OCI-LY7 (cell line): ENCODE data around the gene NDUFAF7. TPM values are rescaled to one million over a fixed set of nuclear protein-coding genes. Genes with fewer than 3 reads are reported as not detected.

Experiments
- BruUV-seq: library from RNA; stranded (reverse); fragments of 400-500 nt; replicated peaks from 2 replicates; lab custom pipeline; 2021; lab: Mats Ljungman, UMichigan
- CTCF ChIA-PET: fragments of 300-600 bp; sonication (Branson Sonifier 250); formaldehyde crosslinking; loops from one replicate; lab custom pipeline; 2022; ENCODE audit warnings: antibody characterized with exemption; ENCODE audit not compliant: unreplicated experiment; lab: Charles Lee
- POLR2A ChIA-PET: fragments of 300-600 bp; sonication (Branson Sonifier 250); formaldehyde crosslinking; loops from one replicate; lab custom pipeline; 2022; ENCODE audit warnings: antibody characterized with exemption; lab: Charles Lee
- DNase-seq: peaks from one replicate; pipeline ENCODE4 v3.0.0-alpha.2; 2015; ENCODE audit warnings: low spot score
- H2AFZ ChIP-seq: fragments of 200-600 bp; sonication (generic), shearing (Covaris generic); 2 replicates; pipeline ENCODE4 v1.6.1; 2014; ENCODE audit warnings: mild to moderate bottlenecking, antibody characterized with exemption, low read length, moderate library complexity
- H3K27ac ChIP-seq: fragments of 200-600 bp; sonication (generic); 2 replicates; pipeline ENCODE4 v1.5.1; 2014; ENCODE audit warnings: mixed run types, low read depth, mild to moderate bottlenecking, moderate library complexity, low read length, inconsistent platforms; ENCODE audit not compliant: poor library complexity, severe bottlenecking
- H3K36me3 ChIP-seq: fragments of 200-600 bp; sonication (generic); 2 replicates; pipeline ENCODE4 v1.6.1; 2014; ENCODE audit warnings: mild to moderate bottlenecking, antibody characterized with exemption, low read length, moderate library complexity, mixed read lengths; ENCODE audit not compliant: insufficient read depth
- H3K4me1 ChIP-seq: fragments of 200-600 bp; sonication (generic); 2 replicates; pipeline ENCODE4 v1.5.1; 2014; ENCODE audit warnings: mild to moderate bottlenecking, low read length; ENCODE audit not compliant: insufficient read depth, poor library complexity, severe bottlenecking
- H3K4me2 ChIP-seq: fragments of 200-600 bp; sonication (generic); 2 replicates; pipeline ENCODE4 v1.6.1; 2014; ENCODE audit warnings: mild to moderate bottlenecking, low read length
- H3K4me3 ChIP-seq: fragments of 200-600 bp; sonication (generic); 2 replicates; pipeline ENCODE4 v1.5.1; 2014; ENCODE audit warnings: mild to moderate bottlenecking, low read depth, low read length; ENCODE audit not compliant: poor library complexity, severe bottlenecking
- H3K79me2 ChIP-seq: fragments of 200-600 bp; sonication (generic); 2 replicates; pipeline ENCODE4 v1.6.1; 2016; ENCODE audit warnings: low read depth, mild to moderate bottlenecking, low read length, moderate library complexity, mixed read lengths; ENCODE audit not compliant: insufficient read depth
- H3K9me2 ChIP-seq: fragments of 200-600 bp; sonication (generic); 2 replicates; pipeline ENCODE4 v1.6.1; 2016; ENCODE audit warnings: mild to moderate bottlenecking, low read length, mixed read lengths; ENCODE audit not compliant: insufficient read depth
- H3K9me3 ChIP-seq: fragments of 200-600 bp; sonication (generic); 2 replicates; pipeline ENCODE4 v1.6.1; 2014; ENCODE audit warnings: mild to moderate bottlenecking, mixed run types, low read length, mixed read lengths
- H4K20me1 ChIP-seq: fragments of 200-600 bp; sonication (generic); 2 replicates; pipeline ENCODE4 v1.6.1; 2014; ENCODE audit warnings: mild to moderate bottlenecking, antibody characterized with exemption, low read length, moderate library complexity, mixed read lengths; ENCODE audit not compliant: insufficient read depth
- EZH2phosphoT487 ChIP-seq: fragments of 200-600 bp; sonication (generic); IDR thresholded peaks from 2 replicates; pipeline ENCODE4 v1.6.1; 2018; ENCODE audit warnings: low read depth, borderline replicate concordance, mild to moderate bottlenecking, mixed run types, antibody characterized with exemption, low read length, moderate library complexity, mixed read lengths
- intact Hi-C: fragments of 100-400 bp; cut with micrococcal nuclease; formaldehyde crosslinking; loops from one replicate; pipeline ENCODE4 v1.10.0; 2022; ENCODE audit not compliant: unreplicated experiment
- total RNA-seq, 2 experiments: library from RNA; depleted of rRNA in 1 of 2; stranded (reverse); fragments of >200 nt in 1 of 2; shearing (Covaris generic) in 1 of 2; gene quantifications; 2 replicates each; pipeline ENCODE4 v1.2.3, GENCODE V29; 2014 to 2022
- TF ChIP-seq, protein P1 (sequence below): fragments of 200-600 bp; sonication (generic); conservative IDR thresholded peaks from 2 replicates; pipeline ENCODE4 v1.5.1; 2014; ENCODE audit warnings: mild to moderate bottlenecking, antibody characterized with exemption, low read length, moderate library complexity, mixed read lengths

Gene NDUFAF7
- total RNA-seq, 2 experiments from 2014 or later: 23.3 to 26.0 TPM

- Histone ChIP-seq H3K4me3 (peak overlapping the region; percentile 92), H3K36me3 (peaks cover 41% of the 10 kb centered on the region), H3K9me3 (no peaks in the 10 kb centered on the region), H3K4me1 (peaks cover 34% of the 10 kb centered on the region), H2AFZ (peak overlapping the region; percentile 86), H3K79me2 (peaks cover 76% of the 10 kb centered on the region), H3K27ac (peak overlapping the region; percentile 48), H4K20me1 (peaks cover 25% of the 10 kb centered on the region), H3K4me2 (peak overlapping the region; percentile 99), H3K9me2 (no peaks in the 10 kb centered on the region)
- POLR2A ChIA-PET: interaction anchor here (0.8 to 2.6 kb wide), 9 partner anchors 10 to 147 kb away, joined by 3 to 7 read pairs (median 4); no protein-coding TSS in a partner anchor
- TF ChIP-seq EZH2phosphoT487: no peak
- TF ChIP-seq, protein P1, sequence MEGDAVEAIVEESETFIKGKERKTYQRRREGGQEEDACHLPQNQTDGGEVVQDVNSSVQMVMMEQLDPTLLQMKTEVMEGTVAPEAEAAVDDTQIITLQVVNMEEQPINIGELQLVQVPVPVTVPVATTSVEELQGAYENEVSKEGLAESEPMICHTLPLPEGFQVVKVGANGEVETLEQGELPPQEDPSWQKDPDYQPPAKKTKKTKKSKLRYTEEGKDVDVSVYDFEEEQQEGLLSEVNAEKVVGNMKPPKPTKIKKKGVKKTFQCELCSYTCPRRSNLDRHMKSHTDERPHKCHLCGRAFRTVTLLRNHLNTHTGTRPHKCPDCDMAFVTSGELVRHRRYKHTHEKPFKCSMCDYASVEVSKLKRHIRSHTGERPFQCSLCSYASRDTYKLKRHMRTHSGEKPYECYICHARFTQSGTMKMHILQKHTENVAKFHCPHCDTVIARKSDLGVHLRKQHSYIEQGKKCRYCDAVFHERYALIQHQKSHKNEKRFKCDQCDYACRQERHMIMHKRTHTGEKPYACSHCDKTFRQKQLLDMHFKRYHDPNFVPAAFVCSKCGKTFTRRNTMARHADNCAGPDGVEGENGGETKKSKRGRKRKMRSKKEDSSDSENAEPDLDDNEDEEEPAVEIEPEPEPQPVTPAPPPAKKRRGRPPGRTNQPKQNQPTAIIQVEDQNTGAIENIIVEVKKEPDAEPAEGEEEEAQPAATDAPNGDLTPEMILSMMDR: no peak
- intact Hi-C loops: loop anchor here (5.0 kb wide), 1 partner anchor 160 kb away; no protein-coding TSS in a partner anchor
- peak; percentile 19 for DNase-seq
- CTCF ChIA-PET: no interaction called here
- BruUV-seq: no TSS peak
These were observed 874 bp downstream of the NDUFAF7 start for GRCh38 chr2:37232131-37232933.

DNA sequence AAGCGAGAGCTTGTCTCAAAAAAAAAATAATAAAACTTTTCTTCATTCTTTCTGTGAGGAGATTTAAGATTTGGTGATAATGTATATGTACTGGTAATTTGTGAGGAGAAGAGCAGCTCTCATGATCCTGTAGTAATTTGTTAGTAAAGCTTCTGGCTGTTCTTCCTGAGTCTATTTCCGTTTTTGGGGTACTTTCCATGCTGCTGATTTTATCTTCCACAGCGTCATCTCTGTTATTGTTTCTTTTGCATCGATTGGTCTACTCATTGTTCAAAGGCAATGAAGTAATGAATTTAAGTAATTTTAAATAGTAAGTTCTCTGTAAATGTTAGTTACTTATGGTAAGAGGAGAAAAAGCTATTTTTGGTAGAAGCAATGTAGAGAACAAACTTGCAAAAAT lies 12.0 kb downstream of the NDUFAF7 start:
- ChIA-PET CTCF (no interaction called here), POLR2A (interaction anchor here (0.6 to 1.0 kb wide), 4 partner anchors 43 to 642 kb away, joined by 3 to 4 read pairs (median 3); no protein-coding TSS in a partner anchor)
- Histone ChIP-seq H3K27ac (no peak overlapping the region), H4K20me1 (no peaks in the 10 kb centered on the region), H3K4me1 (no peaks in the 10 kb centered on the region), H2AFZ (no peak overlapping the region), H3K4me3 (no peak overlapping the region), H3K36me3 (peaks cover 96% of the 10 kb centered on the region), H3K4me2 (no peak overlapping the region), H3K79me2 (no peaks in the 10 kb centered on the region), H3K9me2 (no peaks in the 10 kb centered on the region), H3K9me3 (no peaks in the 10 kb centered on the region)
- intact Hi-C loops: no loop called here
- TF ChIP-seq, protein P1: no peak
- no peak for TF ChIP-seq EZH2phosphoT487
- BruUV-seq: no TSS peak
- DNase-seq: no peak

DNA sequence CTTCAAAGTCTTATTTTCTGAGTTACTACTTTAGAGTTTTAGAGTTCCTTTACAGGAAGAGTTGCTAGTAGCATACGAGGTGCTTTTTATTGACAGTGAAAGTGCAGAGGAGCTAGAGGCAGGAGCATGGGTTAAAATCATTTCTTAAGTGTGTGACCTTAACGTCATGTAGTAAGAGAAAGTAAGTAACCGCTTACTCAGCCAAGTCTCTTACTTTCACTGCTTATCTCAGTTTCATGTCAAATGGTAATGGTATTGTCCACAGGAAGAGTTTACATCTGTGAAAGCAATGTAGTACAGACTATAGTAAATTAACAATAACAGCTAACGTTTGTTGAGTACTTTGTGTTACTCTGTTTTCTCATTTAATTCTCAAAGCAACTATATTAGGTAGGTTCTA lies 12.6 kb downstream of the NDUFAF7 start:
- intact Hi-C loops: no loop called here
- H3K27ac ChIP-seq: no peak overlapping the region
- TF ChIP-seq, protein P1: no peak
- no peak for TF ChIP-seq EZH2phosphoT487
- H3K4me2 ChIP-seq: no peak overlapping the region
- H3K4me3 ChIP-seq: no peak overlapping the region
- no peaks in the 10 kb centered on the region for H3K9me2 ChIP-seq
- no peak for DNase-seq
- H3K79me2 ChIP-seq: no peaks in the 10 kb centered on the region
- no peaks in the 10 kb centered on the region for H4K20me1 ChIP-seq
- CTCF ChIA-PET: no interaction called here
- peaks cover 96% of the 10 kb centered on the region for H3K36me3 ChIP-seq
- no TSS peak for BruUV-seq
- no peaks in the 10 kb centered on the region for H3K4me1 ChIP-seq
- no peak overlapping the region for H2AFZ ChIP-seq
- POLR2A ChIA-PET: interaction anchor here (0.7 to 1.4 kb wide), 9 partner anchors 8 to 594 kb away, joined by 3 to 6 read pairs (median 3); no protein-coding TSS in a partner anchor
- no peaks in the 10 kb centered on the region for H3K9me3 ChIP-seq
